ENCODE data around the gene DDX3X.

- no peak for TF ChIP-seq POLR2AphosphoS5 (IDR thresholded peaks at IDR 0.05; ENCODE audit: low read depth, low read length)
- peak; percentile 15; the same call in 1 of the 2 replicates for TF ChIP-seq POLR2A (IDR thresholded peaks at IDR 0.05; ENCODE audit: low read depth, low read length)
- no peak for TF ChIP-seq SPI1 (IDR thresholded peaks at IDR 0.05; ENCODE audit: low read depth, low read length)
- no peak for TF ChIP-seq TAF1 (IDR thresholded peaks at IDR 0.05; ENCODE audit: low read depth, low read length)
- no peak for TF ChIP-seq PAX5 (IDR thresholded peaks at IDR 0.05; ENCODE audit: insufficient read depth, low read length, severe bottlenecking)
Observed at GRCh38 chrX:41332408-41333002, 1.5 kb upstream of the DDX3X start.

Measured in GM12891 (cell line).